ENCODE data around the gene BSN.

Gene BSN

GRCh38 chr3:49657208-49657915 is 103.1 kb downstream of the BSN start:
- DNase-seq: no peak

DNA sequence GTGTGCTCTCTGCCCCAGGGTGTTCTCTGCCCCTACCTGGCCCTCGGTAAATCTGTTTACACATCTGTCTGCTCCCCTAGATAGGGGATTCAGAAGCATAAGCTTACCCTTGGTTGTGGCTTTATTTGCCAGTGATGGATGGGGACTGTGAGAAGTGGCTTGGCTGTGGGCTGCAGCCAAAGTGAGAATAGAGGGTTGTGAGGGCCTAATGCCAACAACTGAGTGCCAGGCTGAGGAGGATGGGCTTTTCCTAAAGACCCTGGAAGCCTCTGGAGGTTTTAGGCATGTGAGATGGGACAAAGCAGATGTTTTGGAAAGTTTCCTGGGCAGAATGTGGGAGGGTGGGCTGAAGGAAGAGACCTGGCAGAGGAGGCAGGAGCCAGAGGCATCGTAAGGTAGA is 104.4 kb downstream of the BSN start:
- no peak for DNase-seq

DNA sequence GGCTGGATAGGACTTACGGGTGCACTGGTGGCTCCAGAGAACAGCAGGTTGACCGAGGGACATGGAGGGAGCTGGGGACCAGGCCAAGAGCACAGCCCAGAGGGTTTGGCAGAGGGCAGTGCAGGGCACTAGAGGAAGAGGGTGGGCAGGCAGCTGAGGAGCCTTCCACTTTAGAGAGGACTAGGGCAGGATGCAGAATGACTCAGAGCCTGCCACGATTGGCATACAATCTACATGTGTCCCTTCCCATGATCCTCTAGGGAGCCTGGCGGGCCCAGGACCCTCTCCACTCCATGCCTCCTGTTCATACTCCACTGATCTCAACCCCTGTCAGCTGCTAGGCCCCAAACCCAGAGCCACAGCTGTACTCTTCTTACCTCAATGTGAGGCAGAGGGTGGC is 105.5 kb downstream of the BSN start:
- no peak for DNase-seq

- DNase-seq: no peak
Observed at GRCh38 chr3:49661281-49661680, 107.0 kb downstream of the BSN start.

GRCh38 chr3:49662021-49662420 is 107.7 kb downstream of the BSN start:
- no peak for DNase-seq

- DNase-seq: no peak
Observed at GRCh38 chr3:49662720-49663413, 108.6 kb downstream of the BSN start.

- no peak for DNase-seq
Observed at GRCh38 chr3:49663831-49664230, 109.6 kb downstream of the BSN start.

DNA sequence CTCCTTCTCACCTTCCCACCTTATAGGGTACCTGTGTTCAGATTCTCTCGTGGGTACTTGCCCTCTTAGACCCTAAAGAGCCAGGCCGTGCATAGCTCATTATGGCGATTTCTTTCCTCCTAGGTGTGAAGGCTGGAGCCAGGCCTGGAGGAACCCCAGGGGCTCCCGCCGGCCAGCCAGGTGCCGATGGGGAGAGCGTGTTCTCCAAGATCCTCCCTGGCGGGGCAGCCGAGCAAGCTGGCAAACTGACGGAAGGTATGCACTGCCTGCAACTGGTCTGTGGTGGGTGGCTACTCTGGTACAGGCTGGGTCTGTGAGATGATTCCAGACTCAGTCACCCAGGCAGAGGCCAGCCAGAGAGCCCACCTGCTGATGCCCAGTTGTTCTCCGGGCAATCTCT is 110.0 kb downstream of the BSN start:
- no peak for DNase-seq

GRCh38 chr3:49665822-49666519 is 111.7 kb downstream of the BSN start:
- DNase-seq: no peak

GRCh38 chr3:49666592-49666991 is 112.3 kb downstream of the BSN start:
- DNase-seq: no peak

DNA sequence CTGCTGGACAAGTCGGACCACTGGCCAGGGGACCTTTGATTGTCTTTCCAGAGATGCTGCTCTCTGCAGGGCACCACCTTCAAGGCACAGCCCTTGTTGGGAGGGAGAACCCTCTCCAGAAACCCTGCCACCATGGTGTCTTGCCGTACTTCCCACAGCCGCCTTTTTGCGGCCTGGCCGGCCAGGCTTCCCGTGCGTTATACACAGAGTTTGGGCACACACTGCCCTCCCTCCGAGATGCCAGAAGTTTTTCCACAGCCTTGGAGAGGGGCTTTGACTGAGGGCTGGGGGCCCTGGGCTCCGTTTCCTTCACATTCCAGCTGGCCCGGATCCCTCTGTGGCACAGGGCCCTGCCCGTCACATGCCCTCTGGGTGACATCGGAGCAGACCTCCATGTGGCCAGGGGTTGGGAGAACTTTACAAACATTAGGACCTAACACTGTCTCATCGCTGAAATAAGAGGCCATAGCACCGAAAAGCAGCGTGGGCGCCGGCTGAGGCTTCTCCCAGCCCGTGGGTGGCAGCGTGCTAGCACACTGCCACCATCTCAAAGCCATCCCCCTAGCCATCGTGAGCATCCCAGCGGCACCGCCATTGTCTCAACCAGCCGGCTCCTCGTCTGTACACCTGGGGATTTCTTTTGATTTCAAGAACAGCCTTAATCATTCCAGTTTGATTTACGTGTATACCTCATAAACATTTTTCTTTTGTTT is 113.6 kb downstream of the BSN start:
- no peak for DNase-seq

- DNase-seq: no peak
Observed at GRCh38 chr3:49668414-49668797, 114.1 kb downstream of the BSN start.

GRCh38 chr3:49668861-49669260 is 114.6 kb downstream of the BSN start:
- no peak for DNase-seq

DNA sequence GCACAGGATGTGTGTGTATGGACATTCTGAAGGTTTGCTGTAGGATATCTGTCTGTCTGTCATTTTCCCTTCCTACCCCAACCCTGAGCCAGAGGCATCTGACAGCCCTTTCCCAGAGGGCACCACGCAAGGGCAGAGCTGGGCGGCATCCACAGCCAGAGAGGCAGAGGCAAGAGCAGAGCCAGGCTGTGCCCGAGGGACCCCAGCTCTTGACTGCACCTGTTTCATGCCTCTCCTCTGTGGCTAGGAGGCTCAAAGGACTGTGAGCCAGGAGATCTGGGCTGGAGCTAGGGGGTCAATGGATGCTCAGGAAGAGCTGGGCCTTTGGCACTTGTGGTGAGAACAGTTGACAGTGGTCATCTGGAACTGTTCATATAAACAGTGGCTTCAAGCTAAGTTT is 115.1 kb downstream of the BSN start:
- no peak for DNase-seq

- DNase-seq: no peak
Observed at GRCh38 chr3:49670940-49671290, 116.6 kb downstream of the BSN start.

GRCh38 chr3:49671291-49672288 is 117.3 kb downstream of the BSN start:
- no peak for DNase-seq

- no peak for DNase-seq
Observed at GRCh38 chr3:49673121-49673714, 118.9 kb downstream of the BSN start.

DNA sequence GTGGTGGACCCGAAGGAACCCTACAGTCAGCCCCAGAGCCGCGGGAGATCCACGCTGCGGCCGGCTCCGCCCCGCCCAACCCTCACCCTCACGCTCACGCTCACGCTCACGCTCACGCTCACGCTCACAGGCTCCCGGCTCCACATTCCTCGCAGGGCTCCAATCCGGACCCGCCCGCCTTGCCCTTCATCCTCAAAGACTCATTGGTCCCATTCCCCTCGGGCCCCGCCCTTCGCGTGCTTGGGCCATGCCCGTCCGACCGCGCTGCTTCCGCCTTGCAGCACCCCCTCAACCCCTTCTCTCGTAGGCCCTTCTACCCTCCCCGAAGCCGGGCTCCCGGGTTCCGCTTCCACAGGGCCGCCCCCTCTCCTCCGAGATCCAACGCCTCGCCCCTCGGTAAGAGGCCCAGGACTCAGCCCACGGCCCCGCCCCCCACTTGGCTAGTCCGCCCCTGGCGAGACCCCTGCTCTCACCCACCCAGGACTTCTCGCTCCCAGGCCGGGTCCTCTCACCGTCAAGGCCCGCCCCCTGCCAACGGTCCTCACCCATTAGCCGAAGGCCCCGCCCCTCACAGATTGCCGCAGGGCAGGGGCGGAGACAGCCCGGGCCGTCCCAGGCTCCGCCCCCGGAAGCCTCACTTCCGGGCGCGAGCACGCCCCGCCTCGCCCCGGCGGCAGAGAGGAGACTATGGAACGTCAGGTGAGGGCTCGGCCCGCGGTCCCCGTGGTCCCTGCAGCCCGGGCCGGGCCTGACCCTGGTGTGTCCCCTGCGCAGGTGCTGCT is 119.6 kb downstream of the BSN start, which contains the start of gene APEH:
APEH (plus strand) TSS at position 637 of the 782 bp plus-strand sequence; CDS start at position 688, 51 bp downstream.
- DNase-seq: no peak

GRCh38 chr3:49674497-49674983 is 120.3 kb downstream of the BSN start:
- DNase-seq: no peak

- DNase-seq: no peak
Observed at GRCh38 chr3:49675912-49676311, 121.6 kb downstream of the BSN start.

Data from NCI-H1930 (cell line).